ENCODE data around the gene NDUFAB1.

DNA sequence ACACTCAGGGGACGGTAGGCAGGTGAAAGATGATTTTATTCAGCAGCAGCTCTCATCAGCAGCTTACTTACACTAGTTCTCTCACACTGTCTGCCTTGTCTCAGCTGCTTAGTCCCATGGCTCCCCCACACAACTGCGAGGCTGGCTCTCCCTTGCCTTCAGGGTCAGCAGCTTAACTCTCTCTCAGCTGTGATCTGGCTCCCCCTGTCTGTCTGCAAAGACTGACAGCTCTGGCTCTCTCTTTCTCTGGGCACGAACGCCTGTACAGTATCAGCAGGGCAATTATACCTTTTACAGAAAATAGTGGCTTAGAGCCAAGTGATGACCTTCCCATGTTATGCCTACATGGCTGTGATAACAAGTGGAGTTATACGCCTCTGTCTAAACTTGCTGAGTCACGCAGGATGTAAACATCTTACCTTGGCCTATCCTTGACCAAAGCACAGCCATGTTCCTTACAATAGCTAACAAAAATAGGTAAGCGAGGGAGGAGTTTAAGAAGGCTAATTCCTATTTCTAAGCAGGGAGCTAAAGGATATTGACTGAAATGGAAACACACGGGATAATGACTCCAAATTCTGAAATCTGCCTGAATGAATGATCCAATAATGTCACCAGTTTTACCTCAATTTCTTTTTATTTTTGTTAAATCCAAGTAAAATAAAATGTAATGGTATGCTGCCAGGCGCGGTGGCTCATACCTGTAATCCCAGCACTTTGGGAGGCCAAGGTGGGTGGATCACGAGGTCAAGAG lies 1.1 kb upstream of the NDUFAB1 start:
- TF ChIP-seq CTCF (IDR thresholded peaks at IDR 0.05), result no peak; the same call in 1 of the 2 replicates
- TF ChIP-seq REST (IDR thresholded peaks at IDR 0.05; ENCODE audit: insufficient read depth in 1 of 2, low read depth in 2 of 2, low read length in 1 of 2), result no peak
- no peak for TF ChIP-seq SIN3A (IDR thresholded peaks at IDR 0.05; ENCODE audit: borderline replicate concordance, insufficient read depth, low read depth, low read length)
- no peak for TF ChIP-seq POLR2AphosphoS5 (IDR thresholded peaks at IDR 0.05; ENCODE audit: low read depth, low read length)
- TF ChIP-seq TCF7L2 (IDR thresholded peaks at IDR 0.05; ENCODE audit: low read depth, low read length), result no peak

Data from Panc1 (cell line).